ENCODE results near the gene HCFC1. TPM values are rescaled to one million over a fixed set of nuclear protein-coding genes. Genes with fewer than 3 reads are reported as not detected.

Gene HCFC1
- total and polyA plus RNA-seq, 9 of the 15 experiments (the other 6 are each of a cell fraction or from before 2014, with no cell fraction given) = 2.8 to 133 (median 17.1) TPM

GRCh38 chrX:153958605-153959004, 13.0 kb downstream of the HCFC1 start:
- intact Hi-C loops (cut with micrococcal nuclease) = no loop called here

GRCh38 chrX:153957224-153957623, 14.4 kb downstream of the HCFC1 start:
- peaks cover 0 to 20% of the 10 kb centered on the region in 2 experiments; a peak in 2 of 5 replicates for H3K4me1 ChIP-seq (replicated peaks in 1 of 2; ENCODE audit: control insufficient read depth in 2 of 2, insufficient read depth in 2 of 2, low read length in 2 of 2)
- H3K9me1 ChIP-seq (ENCODE audit: control insufficient read depth, insufficient read depth, low read length) = no peaks in the 10 kb centered on the region
- H2AFZ ChIP-seq (ENCODE audit: low read depth, low read length) = no peak overlapping the region
- no peak overlapping the region for H3K9ac ChIP-seq (ENCODE audit: insufficient read depth in 1 of 2, low read depth in 2 of 2, low read length in 2 of 2)
- DNase-seq (ENCODE audit: extremely low read depth in 1 of 4, low spot score in 3 of 4) (no peak), FAIRE-seq (no peak), ATAC-seq (no peak)
- peaks cover 10% of the 10 kb centered on the region; the same call in 2 of the 3 replicates for H3K79me2 ChIP-seq (ENCODE audit: control insufficient read depth, insufficient read depth, low read length)
- 98% methylated on average over 10 of the region's 17 CpGs for WGBS (ENCODE audit: insufficient coverage, low coverage, missing lambda C conversion rate)
- no peaks in the 10 kb centered on the region for H3K27me3 ChIP-seq (ENCODE audit: control insufficient read depth in 2 of 2, insufficient read depth in 2 of 2, low read length in 2 of 2)
- H3K36me3 ChIP-seq (ENCODE audit: control insufficient read depth, insufficient read depth, low read length) = peaks cover 100% of the 10 kb centered on the region; the same call in 2 of the 3 replicates
- ChIA-PET POLR2A (interaction anchor here (0.6 to 4.2 kb wide), 2 partner anchors 11 to 138 kb away, joined by 3 to 24 read pairs; no protein-coding TSS in a partner anchor), CTCF (ENCODE audit: low intra/inter-chr PET ratio) (no interaction called here)
- no peak overlapping the region for H3K27ac ChIP-seq (ENCODE audit: extremely low read depth, low read depth, low read length)
- no TSS peak for BruUV-seq (replicated peaks)
- H3K4me2 ChIP-seq (ENCODE audit: insufficient read depth, low read length) = no peak overlapping the region
- in situ Hi-C loops (cut with MboI) (no loop called here), intact Hi-C loops (cut with micrococcal nuclease) (no loop called here)
- no peak overlapping the region for H3K4me3 ChIP-seq
- no peaks in the 10 kb centered on the region for H3K9me3 ChIP-seq (replicated peaks; ENCODE audit: control insufficient read depth, insufficient read depth, low read depth, low read length)
- no peaks in the 10 kb centered on the region for H4K20me1 ChIP-seq (replicated peaks; ENCODE audit: control insufficient read depth, insufficient read depth, low read length)
- no peak for TF ChIP-seq ZBTB34 (CRISPR knock-in tag; IDR thresholded peaks at IDR 0.05)
- TF ChIP-seq MLX (CRISPR knock-in tag; conservative IDR thresholded peaks at IDR 0.05) = no peak
- no peak for TF ChIP-seq HCFC1 (IDR thresholded peaks at IDR 0.05; ENCODE audit: low read depth, low read length)
- no peak for TF ChIP-seq SMAD4 (CRISPR knock-in tag; conservative IDR thresholded peaks at IDR 0.05)
- no peak for TF ChIP-seq KDM1A (IDR thresholded peaks at IDR 0.05)
- TF ChIP-seq ZNF668 (CRISPR knock-in tag; IDR thresholded peaks at IDR 0.05) = no peak
- TF ChIP-seq, protein P1, sequence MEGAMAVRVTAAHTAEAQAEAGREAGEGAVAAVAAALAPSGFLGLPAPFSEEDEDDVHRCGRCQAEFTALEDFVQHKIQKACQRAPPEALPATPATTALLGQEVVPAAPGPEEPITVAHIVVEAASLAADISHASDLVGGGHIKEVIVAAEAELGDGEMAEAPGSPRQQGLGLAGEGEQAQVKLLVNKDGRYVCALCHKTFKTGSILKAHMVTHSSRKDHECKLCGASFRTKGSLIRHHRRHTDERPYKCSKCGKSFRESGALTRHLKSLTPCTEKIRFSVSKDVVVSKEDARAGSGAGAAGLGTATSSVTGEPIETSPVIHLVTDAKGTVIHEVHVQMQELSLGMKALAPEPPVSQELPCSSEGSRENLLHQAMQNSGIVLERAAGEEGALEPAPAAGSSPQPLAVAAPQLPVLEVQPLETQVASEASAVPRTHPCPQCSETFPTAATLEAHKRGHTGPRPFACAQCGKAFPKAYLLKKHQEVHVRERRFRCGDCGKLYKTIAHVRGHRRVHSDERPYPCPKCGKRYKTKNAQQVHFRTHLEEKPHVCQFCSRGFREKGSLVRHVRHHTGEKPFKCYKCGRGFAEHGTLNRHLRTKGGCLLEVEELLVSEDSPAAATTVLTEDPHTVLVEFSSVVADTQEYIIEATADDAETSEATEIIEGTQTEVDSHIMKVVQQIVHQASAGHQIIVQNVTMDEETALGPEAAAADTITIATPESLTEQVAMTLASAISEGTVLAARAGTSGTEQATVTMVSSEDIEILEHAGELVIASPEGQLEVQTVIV (CRISPR knock-in tag; IDR thresholded peaks at IDR 0.05; ENCODE audit: borderline replicate concordance) = no peak

More at GRCh38 chrX:153958605-153959004, 13.0 kb downstream of the HCFC1 start:
- H4K20me1 ChIP-seq (replicated peaks; ENCODE audit: control insufficient read depth, insufficient read depth, low read length) = no peaks in the 10 kb centered on the region
- DNase-seq (ENCODE audit: extremely low read depth in 1 of 4, low spot score in 3 of 4) (no peak), FAIRE-seq (no peak), ATAC-seq (no peak)
- ChIA-PET POLR2A (interaction anchor here (1.2 to 4.2 kb wide), 4 partner anchors 8 to 13 kb away, joined by 3 to 24 read pairs (median 4); partner anchors contain the start of gene HCFC1), CTCF (ENCODE audit: low intra/inter-chr PET ratio) (interaction anchor here (1.2 kb wide), 1 partner anchor 11 kb away, joined by 3 read pairs; no protein-coding TSS in a partner anchor)
- H3K9me1 ChIP-seq (ENCODE audit: control insufficient read depth, insufficient read depth, low read length) = no peaks in the 10 kb centered on the region
- no peak overlapping the region for H3K4me3 ChIP-seq
- H3K4me2 ChIP-seq (ENCODE audit: insufficient read depth, low read length) = no peak overlapping the region
- TF ChIP-seq, protein P2, sequence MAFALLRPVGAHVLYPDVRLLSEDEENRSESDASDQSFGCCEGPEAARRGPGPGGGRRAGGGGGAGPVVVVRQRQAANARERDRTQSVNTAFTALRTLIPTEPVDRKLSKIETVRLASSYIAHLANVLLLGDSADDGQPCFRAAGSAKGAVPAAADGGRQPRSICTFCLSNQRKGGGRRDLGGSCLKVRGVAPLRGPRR (CRISPR knock-in tag; IDR thresholded peaks at IDR 0.05) = no peak
- TF ChIP-seq RBFOX2 (IDR thresholded peaks at IDR 0.05; ENCODE audit: low read depth, low read length) (peak; percentile 52), ETV5 (CRISPR knock-in tag; IDR thresholded peaks at IDR 0.05; ENCODE audit: low read depth) (no peak), POLR2G (IDR thresholded peaks at IDR 0.05; ENCODE audit: low read depth, low read length) (peak; percentile 44; the same call in 1 of the 2 replicates), NEUROD1 (IDR thresholded peaks at IDR 0.05; ENCODE audit: borderline replicate concordance, low read depth, low read length, partially characterized antibody) (no peak), YBX1 (IDR thresholded peaks at IDR 0.05) (no peak), ZNF586 (CRISPR knock-in tag; conservative IDR thresholded peaks at IDR 0.05) (no peak)
- H3K9me3 ChIP-seq (replicated peaks; ENCODE audit: control insufficient read depth, insufficient read depth, low read depth, low read length) = no peaks in the 10 kb centered on the region
- H3K27me3 ChIP-seq (ENCODE audit: control insufficient read depth in 2 of 2, insufficient read depth in 2 of 2, low read length in 2 of 2) = no peaks in the 10 kb centered on the region
- H2AFZ ChIP-seq (ENCODE audit: low read depth, low read length) = no peak overlapping the region
- no peak overlapping the region for H3K9ac ChIP-seq (ENCODE audit: insufficient read depth in 1 of 2, low read depth in 2 of 2, low read length in 2 of 2)
- no peak overlapping the region for H3K27ac ChIP-seq (ENCODE audit: extremely low read depth, low read depth, low read length)
- 97% methylated on average over 5 of the region's 14 CpGs for WGBS (ENCODE audit: insufficient coverage, low coverage, missing lambda C conversion rate)
- H3K4me1 ChIP-seq (replicated peaks in 1 of 2; ENCODE audit: control insufficient read depth in 2 of 2, insufficient read depth in 2 of 2, low read length in 2 of 2) = peaks cover 0 to 8% of the 10 kb centered on the region in 2 experiments; a peak in 2 of 5 replicates
- in situ Hi-C loops (cut with MboI) = no loop called here
- peaks cover 14% of the 10 kb centered on the region for H3K79me2 ChIP-seq (ENCODE audit: control insufficient read depth, insufficient read depth, low read length)
- BruUV-seq (replicated peaks) = no TSS peak
- peaks cover 100% of the 10 kb centered on the region; the same call in 2 of the 3 replicates for H3K36me3 ChIP-seq (ENCODE audit: control insufficient read depth, insufficient read depth, low read length)
